Tibial nerve (tissue), 4 donors: ENCODE results near the gene B9D1. TPM values are rescaled to one million over a fixed set of nuclear protein-coding genes. Genes with fewer than 3 reads are reported as not detected.

Source experiments
- DNase-seq, 2 donors: peaks; one replicate each; pipeline ENCODE4 v3.0.0-alpha.2; 2019; ENCODE audit warnings: low spot score in 2 of 2
- H3K27ac ChIP-seq, 4 donors: fragments of 200-600 bp; sonication (generic) in 3 of 4; one replicate each; pipeline ENCODE4 v1.5.1; 2017 to 2019; ENCODE audit warnings: mild to moderate bottlenecking in 1 of 4
- H3K27me3 ChIP-seq, 2 donors: fragments of 200-600 bp; sonication (generic) in 1 of 2; one replicate each; pipeline versions ENCODE4 v1.5.1 to v1.6.0; 2017 to 2019
- H3K36me3 ChIP-seq, 3 donors: fragments of 200-600 bp; sonication (generic); one replicate each; pipeline ENCODE4 v1.5.1; 2018 to 2019
- H3K4me1 ChIP-seq, 4 donors: fragments of 200-600 bp; sonication (generic) in 3 of 4; one replicate each; pipeline ENCODE4 v1.5.1; 2017 to 2019
- H3K4me3 ChIP-seq, 4 donors: fragments of 200-600 bp; sonication (generic) in 3 of 4; one replicate each; pipeline ENCODE4 v1.5.1; 2017 to 2019; ENCODE audit warnings: mild to moderate bottlenecking in 1 of 4, moderate library complexity in 1 of 4
- H3K9me3 ChIP-seq, 4 donors: fragments of 200-600 bp; sonication (generic) in 3 of 4; one replicate each; pipeline ENCODE4 v1.5.1; 2017 to 2019
- EP300 ChIP-seq, 2 donors: sonication (generic); formaldehyde crosslinking; IDR thresholded peaks; one replicate each; pipeline ENCODE4 v1.6.1; 2017; ENCODE audit warnings: antibody characterized with exemption in 2 of 2, mild to moderate bottlenecking in 1 of 2
- POLR2A ChIP-seq, 2 donors: fragments of 450-650 bp; IDR thresholded peaks; one replicate each; pipeline ENCODE4 v1.6.1; 2017; ENCODE audit warnings: antibody characterized with exemption in 2 of 2, mild to moderate bottlenecking in 2 of 2, moderate library complexity in 2 of 2
- WGBS, 2 donors: methylation state at CpG; one replicate each; pipeline ENCODE4 v1.1.5; 2018; 5-methylcytosine and 5-hydroxymethylcytosine counted together
- total RNA-seq, 4 donors: library from RNA; depleted of rRNA; stranded (reverse); fragments of >200 nt; gene quantifications; one replicate each; pipeline ENCODE4 v1.1.0, GENCODE V29; 2016
- TF ChIP-seq, protein P1 (sequence below), 5 experiments: fragments of 200-600 bp in 3 of 5; fragments of 450-650 bp in 2 of 5; sonication (generic) in 3 of 5; IDR thresholded peaks; one replicate each; pipeline ENCODE4 v1.5.1; 2016 to 2019; ENCODE audit warnings: antibody characterized with exemption in 5 of 5, mild to moderate bottlenecking in 3 of 5, moderate library complexity in 2 of 5

Gene B9D1
- total RNA-seq, 4 donors from 2014 or later = 21.6 to 65.4 (median 43.4) TPM

DNA sequence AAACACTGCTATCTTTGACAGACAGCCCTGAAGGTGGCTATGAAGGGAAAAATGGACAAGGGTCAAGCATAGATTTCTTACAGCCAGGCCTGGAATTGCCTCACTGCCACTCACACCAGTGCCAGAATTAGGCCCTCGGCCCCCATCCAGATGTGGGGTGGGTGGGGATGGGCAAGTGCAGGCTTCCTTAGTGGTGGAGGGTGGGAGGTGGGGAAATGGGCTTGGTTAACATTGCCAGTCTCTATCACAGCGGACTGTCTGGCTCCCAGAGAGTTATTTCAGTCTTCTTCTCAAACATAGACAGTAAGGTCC lies 24.9 kb downstream of the B9D1 start:
- no peak overlapping the region for H3K4me3 ChIP-seq
- H3K36me3 ChIP-seq = peaks cover 0 to 38% (median 0%) of the 10 kb centered on the region in 3 donors
- no peaks in the 10 kb centered on the region for H3K9me3 ChIP-seq
- H3K27me3 ChIP-seq = no peaks in the 10 kb centered on the region
- TF ChIP-seq, protein P1, sequence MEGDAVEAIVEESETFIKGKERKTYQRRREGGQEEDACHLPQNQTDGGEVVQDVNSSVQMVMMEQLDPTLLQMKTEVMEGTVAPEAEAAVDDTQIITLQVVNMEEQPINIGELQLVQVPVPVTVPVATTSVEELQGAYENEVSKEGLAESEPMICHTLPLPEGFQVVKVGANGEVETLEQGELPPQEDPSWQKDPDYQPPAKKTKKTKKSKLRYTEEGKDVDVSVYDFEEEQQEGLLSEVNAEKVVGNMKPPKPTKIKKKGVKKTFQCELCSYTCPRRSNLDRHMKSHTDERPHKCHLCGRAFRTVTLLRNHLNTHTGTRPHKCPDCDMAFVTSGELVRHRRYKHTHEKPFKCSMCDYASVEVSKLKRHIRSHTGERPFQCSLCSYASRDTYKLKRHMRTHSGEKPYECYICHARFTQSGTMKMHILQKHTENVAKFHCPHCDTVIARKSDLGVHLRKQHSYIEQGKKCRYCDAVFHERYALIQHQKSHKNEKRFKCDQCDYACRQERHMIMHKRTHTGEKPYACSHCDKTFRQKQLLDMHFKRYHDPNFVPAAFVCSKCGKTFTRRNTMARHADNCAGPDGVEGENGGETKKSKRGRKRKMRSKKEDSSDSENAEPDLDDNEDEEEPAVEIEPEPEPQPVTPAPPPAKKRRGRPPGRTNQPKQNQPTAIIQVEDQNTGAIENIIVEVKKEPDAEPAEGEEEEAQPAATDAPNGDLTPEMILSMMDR (IDR thresholded peaks at IDR 0.05) = no peak
- TF ChIP-seq EP300 (IDR thresholded peaks at IDR 0.05) (no peak), POLR2A (IDR thresholded peaks at IDR 0.05) (no peak)
- 46 to 47% methylated on average over 2 of the region's 2 CpGs for WGBS, 2 donors
- DNase-seq = no peak
- H3K4me1 ChIP-seq = peaks cover 0 to 44% (median 9%) of the 10 kb centered on the region in 4 donors
- H3K27ac ChIP-seq = peak overlapping the region in 2 of 4 donors; percentile 20 to 40

GRCh38 chr17:19336938-19337711 lies 25.4 kb downstream of the B9D1 start:
- WGBS, 2 donors = 50 to 70% methylated on average over 20 to 21 of the region's 21 CpGs
- TF ChIP-seq, protein P1 (IDR thresholded peaks at IDR 0.05) = peak in 4 of 5 experiments; percentile 49 to 80 (median 72)
- TF ChIP-seq POLR2A (IDR thresholded peaks at IDR 0.05) = no peak
- no peak for DNase-seq
- peaks cover 0 to 38% (median 6%) of the 10 kb centered on the region in 4 donors for H3K4me1 ChIP-seq
- H3K36me3 ChIP-seq = peaks cover 0 to 43% (median 0%) of the 10 kb centered on the region in 3 donors
- no peaks in the 10 kb centered on the region for H3K9me3 ChIP-seq
- peak overlapping the region in 1 of 4 donors; percentile 49 for H3K27ac ChIP-seq
- no peak overlapping the region for H3K4me3 ChIP-seq
- no peaks in the 10 kb centered on the region for H3K27me3 ChIP-seq

DNA sequence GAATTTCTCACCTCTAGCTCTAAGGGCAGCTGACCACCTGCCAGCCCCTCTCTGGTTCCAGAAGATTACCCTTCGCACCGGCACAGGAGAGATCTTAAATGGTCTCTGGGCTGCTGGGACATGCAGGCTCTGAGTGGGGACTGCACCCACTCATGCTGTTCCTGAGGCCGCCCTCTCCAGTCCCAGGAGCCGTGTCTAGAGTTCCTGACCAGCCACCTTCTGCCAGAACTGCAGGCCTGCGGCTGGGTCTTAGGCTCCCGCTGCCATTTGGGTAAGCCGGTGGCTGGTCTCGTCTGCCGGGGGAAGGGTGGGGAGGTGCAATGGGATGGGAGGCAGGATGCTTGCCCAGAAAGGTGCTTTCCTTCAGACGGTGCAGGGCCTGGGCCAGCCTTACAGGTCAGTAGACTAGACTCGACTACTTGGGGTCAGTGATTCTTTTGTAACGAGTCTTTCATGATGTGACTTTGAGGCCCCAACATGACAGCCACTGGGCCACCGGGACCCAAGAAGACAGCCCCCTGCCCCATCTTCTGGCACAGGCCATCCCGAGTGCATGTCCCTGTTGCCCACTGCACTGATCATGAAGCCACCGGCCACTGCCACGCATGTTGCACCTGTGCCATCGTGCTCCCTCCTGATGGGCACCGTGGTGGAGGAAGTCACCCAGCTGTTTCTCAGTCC lies 26.4 kb downstream of the B9D1 start:
- no peaks in the 10 kb centered on the region for H3K27me3 ChIP-seq
- H3K36me3 ChIP-seq = peaks cover 0 to 54% (median 0%) of the 10 kb centered on the region in 3 donors
- no peaks in the 10 kb centered on the region for H3K9me3 ChIP-seq
- WGBS, 2 donors = 86 to 87% methylated on average over 16 to 18 of the region's 18 CpGs
- no peak overlapping the region for H3K4me3 ChIP-seq
- H3K4me1 ChIP-seq = peaks cover 0 to 30% (median 4%) of the 10 kb centered on the region in 4 donors
- H3K27ac ChIP-seq = no peak overlapping the region
- no peak for DNase-seq
- TF ChIP-seq EP300 (IDR thresholded peaks at IDR 0.05) (no peak), POLR2A (IDR thresholded peaks at IDR 0.05) (no peak)
- TF ChIP-seq, protein P1 (IDR thresholded peaks at IDR 0.05) = no peak

DNA sequence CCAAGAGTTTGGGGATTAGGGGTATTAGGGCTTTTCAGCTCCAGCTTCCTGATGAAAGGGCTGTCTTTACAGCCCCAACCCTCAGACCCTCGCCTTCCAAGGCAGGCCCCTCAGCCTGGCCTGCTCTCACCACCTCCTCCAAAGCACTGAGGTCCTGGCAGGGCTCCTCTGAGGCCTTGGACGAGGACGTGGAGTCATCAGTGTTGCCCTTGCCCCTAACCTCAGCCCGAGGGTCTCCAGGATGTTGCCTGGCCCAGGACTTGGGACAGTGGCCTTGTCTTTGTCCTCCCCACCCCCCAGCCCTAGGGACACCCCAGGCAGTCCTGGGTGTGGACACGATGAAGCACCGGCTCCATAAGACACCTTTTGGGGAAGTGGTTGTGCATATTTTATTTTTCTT lies 28.2 kb downstream of the B9D1 start:
- whole genome bisulfite sequencing, 2 donors = 74 to 83% methylated on average over 5 to 6 of the region's 6 CpGs
- no peak overlapping the region for H3K27ac ChIP-seq
- peaks cover 0 to 70% (median 0%) of the 10 kb centered on the region in 3 donors for H3K36me3 ChIP-seq
- DNase-seq = no peak
- TF ChIP-seq EP300 (IDR thresholded peaks at IDR 0.05) = no peak
- TF ChIP-seq POLR2A (IDR thresholded peaks at IDR 0.05) = no peak
- TF ChIP-seq, protein P1 (IDR thresholded peaks at IDR 0.05) = no peak
- H3K27me3 ChIP-seq = no peaks in the 10 kb centered on the region
- H3K9me3 ChIP-seq = no peaks in the 10 kb centered on the region
- no peak overlapping the region for H3K4me3 ChIP-seq
- peaks cover 0 to 33% (median 4%) of the 10 kb centered on the region in 4 donors for H3K4me1 ChIP-seq

DNA sequence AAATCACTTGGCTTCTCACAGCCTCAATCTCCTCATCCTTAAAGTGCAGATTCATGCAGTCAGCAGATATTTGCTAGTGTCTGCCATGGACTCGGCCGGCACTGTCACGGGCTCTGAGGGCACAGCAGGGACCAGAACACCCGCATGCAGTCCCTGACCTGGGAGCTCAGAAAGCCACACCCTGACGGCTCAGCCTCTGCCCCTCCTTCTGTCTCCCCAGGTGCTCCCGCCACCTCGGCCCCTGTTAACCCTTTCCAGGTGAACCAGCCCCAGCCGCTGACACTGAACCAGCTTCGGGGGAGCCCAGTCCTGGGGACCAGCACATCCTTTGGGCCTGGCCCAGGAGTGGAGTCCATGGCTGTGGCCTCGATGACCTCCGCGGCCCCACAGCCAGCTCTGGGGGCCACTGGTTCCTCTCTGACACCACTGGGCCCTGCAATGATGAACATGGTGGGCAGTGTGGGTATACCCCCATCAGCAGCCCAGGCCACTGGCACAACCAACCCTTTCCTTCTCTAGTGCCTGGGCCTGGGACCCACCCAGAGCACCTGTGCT lies 28.7 kb downstream of the B9D1 start:
- Histone ChIP-seq H3K27me3 (no peaks in the 10 kb centered on the region), H3K36me3 (peaks cover 0 to 75% (median 0%) of the 10 kb centered on the region in 3 donors), H3K4me3 (no peak overlapping the region), H3K9me3 (no peaks in the 10 kb centered on the region), H3K27ac (no peak overlapping the region), H3K4me1 (peaks cover 0 to 33% (median 4%) of the 10 kb centered on the region in 4 donors)
- 84 to 85% methylated on average over 12 of the region's 12 CpGs for WGBS, 2 donors
- no peak for TF ChIP-seq POLR2A (IDR thresholded peaks at IDR 0.05)
- no peak for DNase-seq
